GOT3 (cell line): ENCODE results near the gene SLC49A3.
"Not testable (repeated sequence)": the region's sequence is repeated elsewhere in the genome, so short reads cannot be mapped to it uniquely, and the experiment has no call there.

Source experiments
- DNase-seq: peaks from one replicate; lab custom pipeline; 2025; ENCODE audit warnings: mixed read lengths; lab: John Stamatoyannopoulos, UW

Gene SLC49A3

DNA sequence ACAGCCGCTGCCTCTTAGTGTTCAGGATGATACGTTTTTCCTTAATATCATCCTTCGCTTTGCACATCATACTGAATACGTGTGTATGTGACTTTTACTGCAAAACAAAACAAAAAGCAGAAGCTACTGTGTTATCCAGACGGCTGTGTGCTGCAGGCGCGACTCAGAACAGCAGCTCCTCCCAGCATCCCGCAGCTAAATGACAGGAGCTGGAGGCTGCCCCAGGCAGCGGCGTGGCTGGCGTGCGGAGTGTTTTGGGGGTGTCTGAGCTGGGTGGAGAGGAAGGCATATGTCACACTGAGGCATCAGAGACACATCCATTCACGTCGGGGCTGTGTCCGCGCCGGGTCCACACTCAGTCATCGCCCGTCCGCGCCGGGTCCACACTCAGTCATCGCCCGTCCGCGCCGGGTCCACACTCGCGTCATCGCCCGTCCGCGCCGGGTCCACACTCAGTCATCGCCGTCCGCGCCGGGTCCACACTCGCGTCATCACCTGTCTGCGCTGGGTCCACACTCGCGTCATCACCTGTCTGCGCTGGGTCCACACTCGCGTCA is 33.3 kb upstream of the SLC49A3 start:
- DNase-seq, result no peak

DNA sequence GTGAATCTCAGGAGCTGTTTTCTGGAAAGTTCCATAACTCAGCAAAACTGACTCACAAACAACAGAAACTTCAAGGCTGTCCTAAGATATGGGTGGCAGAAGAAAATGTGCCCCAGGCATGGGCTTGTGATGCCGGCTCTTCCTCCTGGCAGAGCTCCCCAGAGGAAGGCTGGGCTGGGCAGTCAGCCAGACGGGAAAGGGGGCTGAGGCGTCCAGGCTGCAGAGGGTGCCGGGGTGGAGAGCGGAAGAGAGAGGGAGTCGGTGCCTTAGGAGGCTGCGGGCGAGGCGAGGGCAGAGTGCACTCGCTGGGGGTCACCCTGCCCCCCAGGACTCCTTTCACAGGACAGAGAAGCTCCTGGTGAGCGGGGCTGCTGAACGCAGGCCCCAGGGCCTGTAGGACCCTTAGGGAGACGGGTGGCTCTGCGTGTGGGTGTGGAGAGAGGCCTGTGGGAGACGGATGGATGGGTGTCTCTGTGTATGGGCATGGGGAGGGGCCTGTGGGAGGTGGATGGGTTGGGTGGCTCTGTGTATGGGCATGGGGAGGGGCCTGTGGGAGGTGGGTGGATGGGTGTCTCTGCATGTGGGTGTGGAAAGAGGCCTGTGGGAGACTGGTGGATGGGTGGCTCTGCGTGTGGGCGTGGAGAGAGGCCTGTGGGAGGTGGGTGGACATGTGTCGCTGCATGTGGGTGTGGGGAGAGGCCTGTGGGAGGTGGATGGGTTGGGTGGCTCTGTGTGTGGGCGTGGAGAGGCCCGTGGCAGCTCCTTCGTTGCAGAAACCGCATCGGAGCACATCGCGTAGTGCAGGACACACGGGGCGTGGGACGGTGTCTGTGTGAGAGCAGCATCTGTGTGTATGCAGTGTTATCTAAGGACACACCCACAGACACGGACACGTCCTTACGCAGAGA is 32.6 kb upstream of the SLC49A3 start:
- no peak for DNase-seq

DNA sequence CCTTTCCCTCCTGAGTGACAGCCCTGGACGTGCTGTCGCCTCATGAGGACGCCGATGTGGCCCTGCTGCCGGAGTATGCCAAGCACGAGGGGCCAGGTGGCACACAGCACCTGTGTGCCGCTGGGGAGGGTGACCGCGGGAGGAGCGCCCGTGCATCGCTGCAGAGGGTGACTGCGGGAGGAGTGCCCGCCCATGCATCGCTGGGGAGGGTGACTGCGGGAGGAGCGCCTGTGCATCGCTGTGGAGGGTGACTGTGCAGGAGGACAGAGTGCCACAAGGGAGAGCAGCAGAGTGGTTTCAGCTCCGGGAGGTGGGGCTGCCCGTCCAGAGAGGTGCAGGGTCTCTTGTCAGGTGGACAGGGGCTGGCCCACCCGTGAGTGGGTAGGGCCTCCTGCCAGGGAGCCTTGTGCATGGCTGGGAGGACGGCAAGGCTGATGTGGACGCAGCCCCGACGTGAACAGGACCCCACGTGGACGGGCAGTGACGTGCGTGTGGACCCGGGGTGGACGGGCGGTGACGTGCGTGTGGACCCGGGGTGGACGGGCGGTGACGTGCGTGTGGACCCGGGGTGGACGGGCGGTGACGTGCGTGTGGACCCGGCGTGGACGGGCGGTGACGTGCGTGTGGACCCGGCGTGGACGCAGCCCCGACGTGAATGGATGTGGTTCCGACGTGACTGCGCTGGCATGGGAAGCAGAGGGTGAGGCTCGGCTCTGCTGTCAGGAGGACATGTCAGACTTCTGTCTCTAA is 31.3 kb upstream of the SLC49A3 start:
- DNase-seq, result no peak

DNA sequence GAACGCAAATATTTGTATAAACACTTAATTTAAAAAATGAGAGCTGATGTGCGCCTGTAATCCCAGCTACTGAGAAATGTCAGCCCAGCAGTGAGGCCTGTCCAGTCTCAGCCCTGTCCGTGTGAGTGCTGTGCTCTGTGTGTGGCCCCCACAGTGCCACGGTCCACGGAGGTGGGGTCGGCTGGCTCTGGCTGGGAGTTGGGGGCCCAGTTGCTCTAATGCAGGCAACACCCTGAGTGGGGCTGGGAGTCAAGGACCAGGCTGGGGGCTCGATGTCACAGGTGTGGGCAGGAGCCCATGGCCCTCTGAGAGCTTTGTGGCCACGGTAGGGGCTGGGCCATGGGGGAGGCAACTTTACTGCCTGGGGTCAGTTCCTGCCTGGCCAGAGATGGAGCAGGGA is 29.5 kb upstream of the SLC49A3 start:
- DNase-seq, result no peak

DNA sequence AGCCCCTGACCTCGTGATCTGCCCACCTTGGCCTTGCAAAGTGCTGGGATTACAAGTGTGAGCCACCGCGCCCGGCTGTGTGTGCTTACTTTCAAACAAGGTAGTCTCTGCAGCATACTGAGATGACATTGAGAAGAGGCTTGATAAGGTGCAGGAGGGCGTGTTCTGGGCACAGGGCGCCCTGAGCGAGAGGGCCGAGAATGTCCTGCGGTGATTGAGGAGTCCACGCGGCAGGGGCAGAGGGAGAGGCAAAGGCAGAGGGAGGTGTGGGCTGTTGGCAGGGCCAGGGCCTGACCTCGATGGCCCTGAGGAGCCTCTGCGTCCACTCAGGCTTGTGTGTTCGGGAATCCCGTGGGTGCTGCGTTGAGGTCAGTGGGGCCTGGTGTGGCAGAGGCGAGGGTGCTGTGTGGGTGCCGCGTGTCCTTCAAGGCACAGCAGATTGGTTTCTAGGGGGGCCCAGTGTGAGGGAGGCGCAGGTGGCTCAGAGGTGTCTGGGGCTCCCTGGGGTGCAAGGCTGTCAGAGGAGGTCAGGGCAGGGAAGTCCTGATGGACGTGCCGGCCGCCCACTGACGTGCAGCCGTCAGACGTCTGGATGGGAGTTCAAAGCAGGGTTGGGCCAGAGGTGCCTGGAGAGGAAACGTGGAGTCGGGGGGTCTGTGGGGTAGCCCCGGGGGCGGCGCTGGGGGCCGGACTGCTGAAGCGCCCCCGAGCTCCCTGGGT is 28.8 kb upstream of the SLC49A3 start:
- no peak for DNase-seq

DNA sequence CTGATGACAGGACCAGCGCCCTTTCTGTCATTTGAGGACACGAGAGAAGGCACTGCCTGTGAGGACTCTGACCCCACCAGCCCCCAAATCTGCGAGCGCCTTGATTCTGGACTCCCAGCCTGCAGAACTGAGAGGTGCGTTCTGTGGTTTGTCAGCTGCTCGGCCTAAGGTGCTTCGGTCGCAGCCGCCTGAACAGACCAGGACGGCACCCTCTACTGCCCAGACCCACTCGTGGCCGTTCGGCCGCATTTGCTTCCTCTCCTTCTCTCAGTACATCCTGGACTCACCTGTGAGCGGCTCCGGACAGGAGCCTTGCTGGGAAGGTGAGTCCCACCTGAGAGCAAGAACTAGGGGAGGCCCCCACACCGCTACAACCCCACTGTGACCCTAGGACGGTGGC is 25.1 kb upstream of the SLC49A3 start:
- no peak for DNase-seq

DNA sequence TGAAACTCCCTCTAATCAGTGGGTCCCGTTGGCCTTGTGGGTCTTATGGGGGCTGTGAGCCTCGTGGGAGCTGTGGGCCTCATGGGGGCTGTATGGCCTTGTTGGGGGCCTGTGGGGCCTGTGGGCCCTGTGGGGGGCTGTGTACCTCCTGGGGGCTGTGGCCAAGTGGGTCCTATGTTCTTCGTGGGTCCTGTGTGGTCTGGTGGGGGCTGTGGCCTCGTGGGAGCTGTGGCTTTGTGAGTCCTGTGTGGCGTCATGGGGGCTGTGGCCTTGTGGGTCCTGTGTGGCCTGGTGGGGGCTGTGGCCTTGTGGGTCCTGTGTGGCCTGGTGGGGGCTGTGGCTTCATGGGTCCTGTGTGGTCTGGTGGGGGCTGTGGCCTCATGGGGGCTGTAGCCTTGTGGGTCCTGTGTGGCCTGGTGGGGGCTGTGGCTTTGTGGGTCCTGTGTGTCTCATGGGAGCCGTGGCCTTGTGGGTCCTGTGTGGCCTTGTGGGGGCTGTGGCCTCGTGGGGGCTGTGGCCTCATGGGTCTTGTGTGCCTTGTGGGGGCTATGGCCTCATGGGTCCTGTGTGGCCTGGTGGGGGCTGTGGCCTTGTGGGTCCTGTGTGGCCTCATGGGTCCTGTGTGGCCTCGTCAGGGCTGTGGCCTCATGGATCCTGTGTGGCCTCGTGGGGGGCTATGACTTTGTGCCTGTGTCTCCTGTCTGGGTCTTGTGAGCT is 24.1 kb upstream of the SLC49A3 start:
- no peak for DNase-seq

DNA sequence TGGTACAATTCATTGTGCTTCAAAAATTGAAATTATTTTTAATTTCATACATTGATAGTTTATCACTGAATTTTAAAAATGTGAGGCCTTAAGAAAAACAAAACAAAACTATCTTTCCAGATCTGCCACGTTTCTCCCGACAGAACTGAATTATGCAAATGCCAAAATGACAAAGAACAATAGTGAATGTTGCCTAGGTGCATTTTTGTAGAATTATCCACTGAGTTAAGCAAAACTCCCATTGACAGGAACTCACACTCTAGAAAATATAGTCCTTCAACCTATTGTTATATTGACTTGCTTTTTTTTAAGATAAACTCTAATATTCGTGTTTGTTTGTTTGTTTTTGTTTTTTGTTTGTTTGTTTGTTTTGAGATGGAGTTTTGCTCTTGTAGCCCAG is 23.1 kb upstream of the SLC49A3 start:
- no peak for DNase-seq

DNA sequence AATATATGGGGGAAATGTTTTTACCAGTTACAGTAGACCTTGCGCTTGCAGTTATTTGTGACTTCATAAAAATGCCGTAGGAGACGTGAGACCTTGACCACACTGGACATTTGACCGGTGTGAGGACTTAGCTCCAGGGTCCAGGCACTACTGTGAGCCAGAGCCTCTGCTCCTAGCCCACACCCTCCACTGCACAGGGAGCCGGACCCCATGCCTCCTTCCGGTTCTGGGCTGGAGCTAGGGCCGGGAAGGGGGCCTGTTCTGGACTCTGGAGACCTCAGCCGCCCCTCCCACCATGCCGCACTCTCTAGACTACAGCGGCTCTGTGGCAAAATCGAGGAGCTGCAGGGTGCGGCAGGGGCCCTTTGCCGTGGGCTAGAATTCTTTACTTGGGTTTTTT is 22.0 kb upstream of the SLC49A3 start:
- DNase-seq, result no peak

DNA sequence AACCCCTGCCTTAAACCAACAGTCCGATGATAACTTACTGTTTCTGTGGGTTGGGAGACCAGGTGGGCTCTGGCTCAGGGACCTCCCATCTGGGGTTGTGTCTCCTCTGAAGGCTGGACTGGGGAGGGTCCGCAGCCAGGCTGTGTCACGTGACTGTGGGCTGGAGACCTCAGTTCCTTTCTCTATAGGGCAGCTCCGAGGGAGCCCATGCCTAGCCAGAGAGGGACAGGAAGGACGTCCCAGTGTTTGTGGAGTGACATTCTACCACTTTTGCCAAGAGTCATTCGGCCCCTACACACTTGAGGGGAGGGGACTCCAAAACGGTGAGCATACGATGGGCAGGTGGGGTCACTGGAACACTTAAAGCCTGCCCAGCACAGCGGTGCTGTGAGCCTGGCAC is 21.2 kb upstream of the SLC49A3 start:
- no peak for DNase-seq

DNA sequence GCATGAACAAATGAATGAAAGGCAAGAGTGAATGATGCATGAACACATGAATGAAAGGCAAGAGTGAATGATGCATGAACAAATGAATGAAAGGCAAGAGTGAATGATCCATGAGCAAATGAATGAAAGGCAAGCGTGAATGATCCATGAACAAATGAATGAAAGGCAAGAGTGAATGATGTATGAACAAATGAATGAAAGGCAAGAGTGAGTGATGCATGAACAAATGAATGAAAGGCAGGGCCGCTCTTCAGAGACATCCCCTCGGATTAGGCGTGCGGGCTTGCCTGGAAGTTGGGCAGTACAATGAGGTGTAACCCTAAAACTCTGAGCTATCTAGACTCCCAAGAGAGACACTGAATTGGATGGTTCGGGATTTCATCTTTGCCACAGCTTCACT is 20.4 kb upstream of the SLC49A3 start:
- no peak for DNase-seq

DNA sequence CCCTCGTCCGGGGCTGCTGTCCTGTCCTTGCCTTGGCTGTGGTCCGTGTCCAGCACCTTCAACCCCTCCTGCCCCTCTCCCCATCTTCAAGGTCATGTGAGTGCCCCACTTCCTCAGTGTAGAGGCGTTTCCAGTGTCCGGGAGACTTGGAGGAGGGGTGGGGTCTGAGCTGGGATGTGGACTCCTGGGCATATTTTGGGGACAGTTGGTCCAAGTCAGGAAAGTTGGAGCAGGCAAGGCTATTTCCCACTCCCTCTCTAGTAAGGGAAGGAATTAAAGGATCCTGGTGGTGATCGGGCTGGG is 19.6 kb upstream of the SLC49A3 start:
- no peak for DNase-seq

DNA sequence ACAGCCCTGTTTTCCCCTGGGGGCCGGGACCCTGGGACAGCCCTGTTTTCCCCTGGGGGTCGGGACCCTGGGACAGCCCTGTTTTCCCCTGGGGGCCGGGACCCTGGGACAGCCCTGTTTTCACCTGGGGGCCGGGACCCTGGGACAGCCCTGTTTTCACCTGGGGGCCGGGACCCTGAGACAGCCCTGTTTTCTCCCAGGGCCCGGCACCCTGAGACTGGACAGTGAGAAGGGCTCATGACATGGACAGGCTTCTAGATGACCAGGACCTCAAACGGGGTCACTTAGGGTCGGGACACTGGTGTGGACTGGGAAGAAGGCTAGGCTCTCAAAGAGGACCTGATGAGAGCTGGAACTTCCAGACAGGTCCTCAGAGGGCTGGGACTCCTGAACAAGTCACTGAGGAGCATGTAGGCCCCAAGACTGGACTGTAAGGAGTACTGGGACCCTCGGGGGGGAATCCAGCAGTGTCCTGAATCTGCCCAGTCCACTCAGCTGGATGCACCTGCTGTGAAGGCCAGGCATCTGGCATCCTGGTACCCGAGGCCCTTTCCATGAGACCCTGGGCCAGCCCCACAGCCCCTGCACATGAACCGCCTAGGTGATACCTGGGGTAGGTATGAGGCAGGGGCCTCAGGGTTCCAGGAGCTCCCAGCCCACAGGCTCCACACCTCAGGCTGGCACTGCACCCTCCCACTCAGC is 19.1 kb upstream of the SLC49A3 start:
- no peak for DNase-seq

DNA sequence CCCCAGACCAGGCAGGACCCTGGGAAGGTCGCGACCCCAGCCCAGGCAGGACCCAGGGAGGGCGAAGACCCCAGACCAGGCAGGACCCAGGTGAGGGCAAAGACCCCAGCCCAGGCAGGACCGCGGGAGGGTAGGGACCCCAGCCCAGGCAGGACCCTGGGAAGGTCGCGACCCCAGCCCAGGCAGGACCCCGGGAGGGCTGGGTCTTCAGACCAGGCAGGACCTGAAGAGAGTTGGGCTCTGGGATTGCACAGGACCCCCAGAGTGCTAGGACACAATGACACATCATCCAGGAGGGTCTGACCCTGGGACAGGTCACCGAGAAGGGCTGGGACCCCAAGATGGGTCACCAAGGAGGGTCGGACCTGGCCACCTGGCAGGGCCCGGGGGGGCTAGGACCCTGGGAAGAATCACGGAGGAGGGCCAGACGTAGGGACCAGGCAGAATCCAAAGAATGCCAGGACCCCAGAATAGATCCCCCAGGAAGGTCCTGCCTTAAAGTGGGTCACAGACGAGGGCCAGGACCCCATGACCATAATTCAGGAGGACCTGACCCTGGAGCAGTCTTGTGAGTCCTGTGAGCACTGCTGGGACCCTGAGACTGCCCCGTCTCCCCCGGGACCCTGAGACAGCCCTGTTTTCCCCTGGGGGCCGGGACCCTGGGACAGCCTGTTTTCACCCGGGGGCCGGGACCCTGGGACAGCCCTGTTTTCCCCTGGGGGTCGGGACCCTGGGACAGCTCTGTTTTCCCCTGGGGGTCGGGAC is 18.1 kb upstream of the SLC49A3 start:
- DNase-seq, result no peak

DNA sequence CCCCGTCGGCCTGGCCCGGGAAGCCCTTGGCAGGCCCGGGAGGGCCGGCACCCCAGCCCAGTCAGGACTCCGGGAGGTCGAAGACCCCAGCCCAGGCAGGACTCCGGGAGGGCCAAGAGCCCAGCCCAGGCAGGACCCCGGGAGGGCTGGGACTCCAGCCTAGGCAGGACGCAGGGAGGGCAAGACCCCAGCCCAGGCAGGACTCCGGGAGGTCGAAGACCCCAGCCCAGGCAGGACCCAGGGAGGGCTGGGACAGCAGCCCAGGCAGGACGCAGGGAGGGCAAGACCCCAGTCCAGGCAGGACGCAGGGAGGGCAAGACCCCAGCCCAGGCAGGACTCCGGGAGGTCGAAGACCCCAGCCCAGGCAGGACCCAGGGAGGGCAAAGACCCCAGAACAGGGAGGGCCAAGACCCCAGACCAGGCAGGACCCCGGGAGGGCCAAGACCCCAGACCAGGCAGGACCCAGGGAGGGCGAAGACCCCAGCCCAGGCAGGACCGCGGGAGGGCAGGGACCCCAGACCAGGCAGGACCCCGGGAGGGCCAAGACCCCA is 17.2 kb upstream of the SLC49A3 start:
- DNase-seq, result not testable (repeated sequence)

DNA sequence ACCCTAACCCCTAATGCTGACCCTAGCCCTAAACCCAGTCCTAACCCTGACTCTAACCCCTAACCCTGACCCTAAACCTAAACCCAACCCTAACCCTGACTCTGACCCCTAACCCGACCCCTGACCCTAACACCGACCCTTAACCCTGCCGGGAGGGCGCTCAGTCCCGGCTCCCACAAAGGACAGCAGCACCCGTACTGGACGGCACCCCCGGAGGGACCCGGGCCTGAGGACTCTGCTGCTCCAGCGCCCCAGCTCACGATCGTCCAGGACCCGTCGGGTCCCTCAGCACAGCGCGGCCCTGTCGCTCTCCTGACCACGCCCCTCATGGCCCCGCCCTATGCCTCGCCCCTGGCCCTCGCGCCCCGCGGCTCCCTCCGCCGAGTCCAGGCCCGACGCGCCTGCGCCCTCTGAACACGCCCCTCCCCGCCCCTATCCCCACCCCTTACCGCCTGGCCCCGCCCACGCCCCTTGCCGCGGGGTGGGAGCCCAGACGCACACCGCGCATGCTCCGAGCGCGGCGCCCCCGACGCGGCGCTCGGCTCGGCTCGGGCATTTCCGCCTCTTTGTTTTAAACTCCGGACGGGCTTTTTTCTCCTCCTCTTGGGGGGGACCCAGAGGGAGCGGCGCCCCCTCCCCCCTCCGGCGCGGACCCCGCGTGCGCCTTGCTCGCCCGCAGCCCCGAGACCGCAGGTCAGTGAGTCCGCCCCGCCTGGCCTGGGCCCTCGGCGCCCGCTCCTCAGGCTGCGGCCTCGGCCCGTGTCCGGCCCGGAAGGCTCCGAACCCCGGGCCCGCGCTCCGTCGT is 16.5 kb upstream of the SLC49A3 start, which contains the start of gene PCGF3:
PCGF3 (plus strand) TSS at position 555 of the 805 bp plus-strand sequence. CDS start 27,849 bp downstream, outside the sequence.
- DNase-seq, result peak; percentile 85

DNA sequence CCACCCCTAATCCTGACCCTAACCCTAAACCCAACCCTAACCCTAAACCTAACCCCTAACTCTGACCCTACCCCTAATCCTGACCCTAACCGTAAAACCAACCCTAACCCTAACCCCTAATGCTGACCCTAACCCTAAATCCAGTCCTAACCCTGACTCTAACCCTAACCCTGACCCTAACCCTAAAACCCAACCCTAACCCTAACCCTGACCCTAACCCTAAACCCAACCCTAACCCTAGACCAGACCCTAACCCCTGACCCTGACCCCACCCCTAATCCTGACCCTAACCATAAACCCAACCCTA is 16.0 kb upstream of the SLC49A3 start:
- DNase-seq, result no peak

DNA sequence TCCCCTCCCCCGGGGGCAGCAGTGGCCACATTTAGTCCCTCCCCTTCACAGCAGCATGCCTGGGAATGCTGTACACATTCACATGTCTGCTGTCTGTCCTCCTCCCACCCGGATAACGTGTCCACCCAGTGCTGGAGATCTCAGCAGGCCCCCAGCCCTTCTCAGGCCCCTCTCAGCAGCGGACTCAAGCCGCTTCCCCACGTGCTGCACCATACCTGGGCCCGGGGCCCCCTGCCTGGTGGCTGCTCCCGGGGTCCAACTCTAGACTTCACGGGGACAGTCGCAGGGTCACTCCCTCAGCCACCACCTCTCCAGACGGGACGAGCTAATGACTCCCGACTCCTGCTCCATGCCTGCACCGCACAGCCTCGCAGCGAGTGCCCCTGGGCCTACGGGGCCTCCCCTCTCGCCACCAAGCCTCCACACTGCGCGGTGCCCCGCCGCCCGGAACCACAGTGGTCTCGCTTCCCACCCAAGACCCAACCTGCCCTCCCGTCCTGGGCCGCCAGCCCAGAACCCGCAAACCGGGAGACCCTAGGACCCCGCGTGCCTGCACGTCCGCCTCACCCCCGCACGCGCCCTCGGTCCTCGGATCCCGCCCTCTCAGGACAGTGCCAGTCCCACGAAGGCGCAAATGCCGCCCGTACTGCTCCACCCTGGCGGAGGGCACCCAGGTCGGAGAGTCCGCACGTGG is 15.4 kb upstream of the SLC49A3 start:
- no peak for DNase-seq
